Measurements from ENCODE around the gene PPP1R11.

DNA sequence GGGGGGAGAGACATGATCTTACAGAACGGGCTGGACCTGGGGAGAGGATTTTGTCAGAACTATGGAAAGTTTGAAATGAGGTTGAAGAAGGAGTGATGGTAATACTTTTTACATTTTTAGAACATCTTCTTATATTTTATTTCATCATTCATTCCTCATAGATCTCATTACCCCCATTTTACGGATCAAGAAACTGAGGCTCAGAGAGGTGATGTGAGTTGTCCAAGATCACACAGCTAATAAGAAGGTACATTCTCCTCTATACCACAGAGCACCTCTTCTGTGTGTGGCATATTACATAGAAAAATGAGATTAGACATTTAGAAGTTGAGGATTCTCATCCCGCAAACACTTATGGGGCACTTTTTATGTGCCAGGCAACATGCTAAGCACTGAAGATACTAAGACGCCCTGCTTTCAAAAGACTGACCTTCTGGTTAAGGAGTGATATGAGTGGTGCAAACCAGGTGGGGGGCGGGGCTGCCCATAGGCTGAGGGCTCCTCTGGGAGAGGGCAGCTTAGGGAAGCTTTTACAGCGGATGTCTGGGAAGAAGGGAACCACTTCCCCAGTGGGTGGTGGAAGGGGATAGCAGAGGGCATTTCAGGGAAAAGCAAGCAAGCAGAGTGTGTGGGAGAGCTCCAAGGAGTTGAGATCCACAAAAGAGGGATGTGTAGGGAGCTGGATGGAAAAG lies 26.0 kb downstream of the PPP1R11 start:
- TF ChIP-seq CTCF (IDR thresholded peaks at IDR 0.05) (no peak), POLR2AphosphoS5 (IDR thresholded peaks at IDR 0.05; ENCODE audit: low read depth, low read length) (no peak)
- TF ChIP-seq, protein P1, sequence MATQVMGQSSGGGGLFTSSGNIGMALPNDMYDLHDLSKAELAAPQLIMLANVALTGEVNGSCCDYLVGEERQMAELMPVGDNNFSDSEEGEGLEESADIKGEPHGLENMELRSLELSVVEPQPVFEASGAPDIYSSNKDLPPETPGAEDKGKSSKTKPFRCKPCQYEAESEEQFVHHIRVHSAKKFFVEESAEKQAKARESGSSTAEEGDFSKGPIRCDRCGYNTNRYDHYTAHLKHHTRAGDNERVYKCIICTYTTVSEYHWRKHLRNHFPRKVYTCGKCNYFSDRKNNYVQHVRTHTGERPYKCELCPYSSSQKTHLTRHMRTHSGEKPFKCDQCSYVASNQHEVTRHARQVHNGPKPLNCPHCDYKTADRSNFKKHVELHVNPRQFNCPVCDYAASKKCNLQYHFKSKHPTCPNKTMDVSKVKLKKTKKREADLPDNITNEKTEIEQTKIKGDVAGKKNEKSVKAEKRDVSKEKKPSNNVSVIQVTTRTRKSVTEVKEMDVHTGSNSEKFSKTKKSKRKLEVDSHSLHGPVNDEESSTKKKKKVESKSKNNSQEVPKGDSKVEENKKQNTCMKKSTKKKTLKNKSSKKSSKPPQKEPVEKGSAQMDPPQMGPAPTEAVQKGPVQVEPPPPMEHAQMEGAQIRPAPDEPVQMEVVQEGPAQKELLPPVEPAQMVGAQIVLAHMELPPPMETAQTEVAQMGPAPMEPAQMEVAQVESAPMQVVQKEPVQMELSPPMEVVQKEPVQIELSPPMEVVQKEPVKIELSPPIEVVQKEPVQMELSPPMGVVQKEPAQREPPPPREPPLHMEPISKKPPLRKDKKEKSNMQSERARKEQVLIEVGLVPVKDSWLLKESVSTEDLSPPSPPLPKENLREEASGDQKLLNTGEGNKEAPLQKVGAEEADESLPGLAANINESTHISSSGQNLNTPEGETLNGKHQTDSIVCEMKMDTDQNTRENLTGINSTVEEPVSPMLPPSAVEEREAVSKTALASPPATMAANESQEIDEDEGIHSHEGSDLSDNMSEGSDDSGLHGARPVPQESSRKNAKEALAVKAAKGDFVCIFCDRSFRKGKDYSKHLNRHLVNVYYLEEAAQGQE (IDR thresholded peaks at IDR 0.05; ENCODE audit: insufficient read depth in 1 of 2, low read depth in 2 of 2, low read length in 1 of 2): no peak
